Brain pericyte (primary cell): ENCODE measurements around the gene EML4.
"Not testable (repeated sequence)": the region's sequence is repeated elsewhere in the genome, so short reads cannot be mapped to it uniquely, and the experiment has no call there.

ENCODE experiments used
- DNase-seq: peaks from one replicate; pipeline ENCODE4 v3.0.0-alpha.2; 2012; ENCODE audit warnings: low read depth, low spot score

Gene EML4

GRCh38 chr2:42169100-42169873, at the start of gene EML4:
EML4 (plus strand) TSS chr2:42169353; CDS start chr2:42169612, 259 bp downstream.
- peak; percentile 48 for DNase-seq

GRCh38 chr2:42123426-42123825, 45.7 kb upstream of the EML4 start:
- no peak for DNase-seq

GRCh38 chr2:42124011-42124785, 45.0 kb upstream of the EML4 start:
- no peak for DNase-seq

- DNase-seq, result no peak
Measured at GRCh38 chr2:42125841-42126594, 43.1 kb upstream of the EML4 start.

- not testable (repeated sequence) for DNase-seq
Measured at GRCh38 chr2:42126873-42127272, 42.3 kb upstream of the EML4 start.

- DNase-seq, result no peak
Measured at GRCh38 chr2:42127425-42128424, 41.4 kb upstream of the EML4 start.

GRCh38 chr2:42128721-42129486, 40.2 kb upstream of the EML4 start:
- DNase-seq, result no peak

GRCh38 chr2:42129487-42129852, 39.7 kb upstream of the EML4 start:
- DNase-seq, result no peak

GRCh38 chr2:42129947-42130346, 39.2 kb upstream of the EML4 start:
- DNase-seq, result no peak

- DNase-seq, result not testable (repeated sequence)
Measured at GRCh38 chr2:42130858-42131257, 38.3 kb upstream of the EML4 start.

GRCh38 chr2:42132191-42132965, 36.8 kb upstream of the EML4 start:
- DNase-seq, result no peak

GRCh38 chr2:42132966-42133641, 36.0 kb upstream of the EML4 start:
- peak; percentile 74 for DNase-seq

GRCh38 chr2:42133771-42134195, 35.4 kb upstream of the EML4 start:
- no peak for DNase-seq

- DNase-seq, result not testable (repeated sequence)
Measured at GRCh38 chr2:42134401-42134932, 34.7 kb upstream of the EML4 start.

- no peak for DNase-seq
Measured at GRCh38 chr2:42135381-42136312, 33.5 kb upstream of the EML4 start.

- no peak for DNase-seq
Measured at GRCh38 chr2:42136782-42137124, 32.4 kb upstream of the EML4 start.

- DNase-seq, result no peak
Measured at GRCh38 chr2:42137125-42137841, 31.9 kb upstream of the EML4 start.
